GM21786 (cell line): Measurements from ENCODE around the gene MOCS1.

Experiments used
- ATAC-seq: cut with Tn5 transposase; IDR thresholded peaks from one replicate; pipeline ENCODE4 v1.9.1; 2021; ENCODE audit not compliant: unreplicated experiment

The MOCS1 gene

DNA sequence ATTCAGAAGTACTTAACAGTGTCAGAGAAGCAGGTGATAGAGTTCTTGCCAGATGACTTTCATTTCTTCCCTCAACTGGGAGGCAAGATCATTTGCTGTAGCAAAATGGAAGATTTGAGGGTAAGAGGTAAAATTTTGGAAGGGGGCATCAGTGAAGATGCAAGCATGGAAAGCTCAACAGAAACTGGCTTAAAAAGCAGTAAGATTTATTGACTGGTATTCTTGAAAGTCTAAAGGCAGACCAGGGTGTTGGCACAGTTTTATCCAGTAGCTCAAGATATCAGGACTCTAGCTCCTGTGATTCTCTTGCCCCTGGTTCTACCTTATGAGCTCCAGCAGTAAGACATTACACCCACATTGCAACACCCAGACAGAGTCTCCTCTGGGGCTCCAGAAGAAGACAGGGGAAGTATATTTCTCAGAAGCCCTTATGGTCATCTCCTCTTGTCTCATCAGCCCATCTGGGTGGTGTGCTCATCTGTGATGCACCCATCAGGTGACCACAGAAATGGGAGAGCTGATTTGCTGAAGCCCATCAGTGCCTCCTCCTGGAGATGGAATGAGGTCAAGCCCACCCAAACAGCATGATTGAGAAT lies 16.0 kb upstream of the MOCS1 start:
- no peak for ATAC-seq

DNA sequence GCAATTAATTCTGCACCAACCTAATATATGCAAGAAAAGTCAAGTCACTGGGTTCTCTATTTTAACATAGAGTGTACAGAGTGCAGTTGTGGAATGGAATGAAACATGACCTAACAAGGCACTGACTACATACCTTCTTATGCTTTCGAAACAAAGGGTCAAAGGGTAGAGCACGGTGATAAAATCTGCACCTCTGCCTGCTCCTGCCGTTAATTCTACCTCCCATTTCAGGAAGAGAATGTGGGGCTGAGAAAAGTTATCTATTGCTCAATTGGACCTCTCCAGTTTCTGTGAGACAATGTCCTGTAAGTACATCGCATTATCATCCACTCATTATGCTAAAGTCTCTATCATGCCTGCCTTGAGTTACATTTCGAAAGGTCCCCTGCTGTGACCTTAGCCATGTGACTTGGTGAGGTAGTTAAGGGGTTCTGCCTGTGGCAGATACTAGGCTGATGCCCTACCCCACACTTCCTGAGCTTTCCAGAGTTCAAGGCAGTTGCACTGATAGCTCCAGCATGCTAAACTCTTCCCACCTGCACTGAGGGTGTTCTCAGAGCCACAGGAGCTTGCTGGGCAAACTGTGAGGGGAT lies 14.0 kb upstream of the MOCS1 start:
- ATAC-seq, result no peak

- ATAC-seq, result no peak
Measured at GRCh38 chr6:39947611-39948068, 13.4 kb upstream of the MOCS1 start.

DNA sequence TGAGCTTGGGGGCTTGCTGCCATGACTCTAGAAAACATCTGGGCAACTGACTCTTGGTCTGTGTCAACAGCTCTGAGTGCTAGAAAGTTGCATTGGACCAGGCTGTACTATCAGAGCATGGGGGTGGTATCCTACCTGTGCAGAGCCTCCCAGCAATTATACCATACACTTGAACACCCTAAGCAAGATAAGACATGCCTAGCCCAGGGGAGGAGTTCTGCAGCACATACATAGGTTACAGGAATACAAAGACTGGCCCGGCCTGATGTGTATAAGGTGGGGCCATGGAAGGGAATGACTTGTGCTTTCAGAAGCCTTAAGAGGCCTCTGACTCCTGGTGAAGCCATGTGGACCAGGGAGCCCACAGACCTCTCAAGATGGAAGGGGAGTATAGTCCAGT lies 11.4 kb upstream of the MOCS1 start:
- no peak for ATAC-seq

- ATAC-seq, result no peak
Measured at GRCh38 chr6:39942903-39943580, 8.8 kb upstream of the MOCS1 start.

DNA sequence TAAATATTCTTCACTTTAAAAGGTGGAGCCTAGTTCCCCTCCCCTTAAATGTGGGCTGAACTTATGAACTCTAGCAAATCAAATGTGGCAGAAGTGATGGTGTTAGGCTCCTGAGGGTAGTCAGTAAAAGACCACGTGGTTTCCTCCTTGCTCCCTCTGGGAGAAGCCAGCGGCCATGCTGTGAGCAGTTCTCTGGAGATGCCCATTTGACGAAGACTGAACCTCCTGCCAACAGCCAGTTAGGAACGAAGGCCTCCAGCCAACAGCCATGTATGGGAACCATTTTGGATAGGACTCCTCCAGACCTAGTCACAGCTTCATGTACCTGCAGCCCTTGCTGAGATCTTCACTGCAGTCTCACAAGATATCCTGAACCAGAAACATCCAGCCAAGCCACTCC lies 7.6 kb upstream of the MOCS1 start:
- ATAC-seq, result no peak

DNA sequence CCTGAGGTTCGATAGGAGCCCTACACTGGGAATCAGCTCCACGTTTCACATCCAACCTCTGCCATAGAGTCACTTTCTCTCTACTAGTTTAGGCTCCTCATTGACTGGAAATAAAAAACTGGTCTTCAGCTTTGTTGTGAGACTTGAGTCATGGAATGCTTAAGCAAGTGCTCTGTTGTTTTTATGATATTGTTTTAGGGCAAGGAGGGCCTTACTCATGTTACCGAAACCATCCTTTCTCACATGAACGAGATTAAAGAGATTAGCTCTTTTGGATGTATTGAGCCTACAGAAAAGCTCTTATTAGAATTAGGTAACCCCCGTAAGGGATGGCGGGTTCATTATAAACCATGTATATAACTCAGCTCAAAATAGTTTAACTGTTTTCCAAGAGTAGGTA lies 6.9 kb upstream of the MOCS1 start:
- no peak for ATAC-seq

GRCh38 chr6:39938773-39939654 lies 4.8 kb upstream of the MOCS1 start:
- no peak for ATAC-seq

- ATAC-seq, result no peak
Measured at GRCh38 chr6:39937686-39938333, 3.5 kb upstream of the MOCS1 start.

DNA sequence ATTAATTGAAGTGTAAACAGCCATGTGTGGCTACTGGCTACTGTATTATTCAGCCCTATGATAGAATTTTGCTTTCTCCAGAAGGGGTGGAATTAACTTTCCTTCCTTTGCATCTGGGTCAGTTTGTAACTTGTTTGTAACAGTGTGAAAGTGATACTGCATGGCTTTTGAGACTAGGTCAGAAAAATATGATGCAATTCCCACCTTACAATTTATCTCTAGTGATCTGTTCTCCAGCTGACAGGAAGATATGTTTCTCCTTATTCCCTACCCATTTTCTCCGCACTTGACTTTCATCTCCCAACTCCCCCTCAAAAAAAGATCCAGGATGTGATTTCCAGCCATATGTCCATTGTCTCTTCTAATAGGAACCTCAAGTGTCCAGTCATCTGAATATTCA lies 2.6 kb upstream of the MOCS1 start:
- ATAC-seq, result no peak

GRCh38 chr6:39935241-39935640 lies 979 bp upstream of the MOCS1 start:
- ATAC-seq, result no peak

DNA sequence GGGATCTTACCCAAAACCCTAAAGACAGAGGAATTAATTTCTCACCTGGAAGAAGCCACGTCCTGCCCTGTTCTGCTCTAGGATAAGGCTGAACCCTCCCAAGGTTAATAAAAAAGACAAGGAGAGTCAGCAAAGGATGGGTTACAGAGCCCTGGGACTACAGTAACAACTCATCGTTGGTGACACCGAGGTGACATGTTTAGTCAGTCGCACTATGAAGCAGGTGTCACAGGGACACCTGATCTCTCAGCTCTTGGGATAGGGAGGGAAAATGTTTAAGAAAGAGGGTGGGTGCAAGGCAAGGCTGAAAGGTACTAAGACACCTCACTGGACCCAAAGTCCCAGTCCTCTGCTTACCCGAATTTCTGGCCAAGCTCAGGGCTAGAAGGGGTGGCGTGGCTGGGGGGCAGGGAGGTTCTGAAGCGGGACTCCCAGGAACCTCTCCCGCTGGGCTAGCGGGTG lies 562 bp downstream of the MOCS1 start:
- no peak for ATAC-seq

DNA sequence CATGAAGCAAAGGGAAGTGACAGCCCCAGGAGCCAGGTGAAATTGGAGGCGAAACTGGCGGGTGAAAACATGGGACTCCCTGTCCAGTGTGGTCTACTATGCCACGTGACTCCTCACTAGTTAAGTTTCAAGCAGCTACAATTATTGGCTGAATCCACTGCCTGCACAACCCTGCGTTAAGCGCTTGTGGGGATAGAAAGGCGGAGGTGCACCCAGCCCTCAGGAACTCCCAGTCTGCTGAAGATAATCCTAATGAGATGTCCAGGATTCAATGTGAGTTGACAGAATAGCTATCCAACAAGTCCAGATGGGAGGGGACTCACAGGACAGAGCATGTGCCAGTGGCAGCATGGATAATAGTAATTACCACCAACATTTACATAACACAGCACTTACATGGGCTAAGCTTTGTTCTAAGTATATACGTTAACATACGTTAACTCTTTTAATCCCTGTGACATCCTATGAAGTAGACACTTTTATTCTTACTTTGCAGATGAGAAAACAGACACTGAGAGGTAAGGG lies 1.8 kb downstream of the MOCS1 start:
- ATAC-seq, result no peak

- no peak for ATAC-seq
Measured at GRCh38 chr6:39931607-39932006, 2.7 kb downstream of the MOCS1 start.

GRCh38 chr6:39930540-39930939 lies 3.7 kb downstream of the MOCS1 start:
- ATAC-seq, result no peak

- ATAC-seq, result no peak
Measured at GRCh38 chr6:39929733-39930461, 4.4 kb downstream of the MOCS1 start.

DNA sequence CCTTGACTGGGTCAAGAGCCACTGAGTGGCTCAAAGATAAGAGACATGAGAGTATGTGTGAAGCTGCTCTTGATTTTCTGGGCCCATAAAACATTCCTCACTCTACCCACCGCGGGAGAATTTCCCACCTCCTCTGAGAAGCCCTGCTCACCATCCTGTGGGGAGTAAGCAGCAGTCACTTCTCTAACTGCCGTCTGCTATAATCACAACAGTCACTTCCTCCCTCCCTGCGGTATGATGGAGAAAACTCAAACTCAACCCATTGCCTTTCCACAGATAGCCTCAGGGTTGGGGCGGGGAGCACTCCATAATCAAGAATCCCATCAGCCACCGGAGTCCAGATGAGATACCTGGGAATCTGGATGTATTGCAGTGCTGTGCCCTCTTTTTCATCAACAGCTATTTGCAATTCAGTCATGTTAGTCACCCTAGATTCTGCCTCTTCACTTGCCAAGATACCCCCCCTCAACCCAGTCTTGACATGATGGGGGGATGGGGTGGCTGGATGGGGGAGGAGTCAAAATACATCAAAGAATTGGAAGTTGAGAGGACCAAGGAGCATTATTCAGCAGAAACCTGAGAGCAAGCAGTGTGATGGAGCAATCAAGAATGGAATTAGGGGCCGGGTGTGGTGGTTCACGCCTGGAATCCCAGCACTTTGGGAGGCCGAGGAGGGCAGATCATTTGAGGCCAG lies 5.1 kb downstream of the MOCS1 start:
- ATAC-seq, result no peak

DNA sequence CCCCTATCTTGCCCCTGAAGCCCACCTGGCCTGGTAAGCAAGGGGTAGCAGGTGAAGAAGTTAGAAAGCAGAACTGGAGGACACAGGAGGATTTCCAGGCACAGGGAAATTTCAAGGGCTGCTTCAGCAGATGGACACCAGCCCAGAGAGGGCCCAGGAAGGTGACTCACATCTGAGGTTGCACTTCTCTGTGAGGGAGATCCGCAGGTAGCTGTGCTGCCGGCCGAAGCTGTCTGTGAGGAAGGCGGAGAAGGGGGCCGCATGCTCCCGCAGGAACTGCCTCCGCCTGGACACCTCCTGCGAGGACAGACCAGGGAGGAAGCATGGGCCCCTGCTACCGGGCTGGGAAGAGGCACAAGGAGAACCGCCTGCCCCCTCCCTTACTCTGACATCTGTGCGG lies 7.1 kb downstream of the MOCS1 start:
- no peak for ATAC-seq

- no peak for ATAC-seq
Measured at GRCh38 chr6:39926668-39927067, 7.6 kb downstream of the MOCS1 start.

DNA sequence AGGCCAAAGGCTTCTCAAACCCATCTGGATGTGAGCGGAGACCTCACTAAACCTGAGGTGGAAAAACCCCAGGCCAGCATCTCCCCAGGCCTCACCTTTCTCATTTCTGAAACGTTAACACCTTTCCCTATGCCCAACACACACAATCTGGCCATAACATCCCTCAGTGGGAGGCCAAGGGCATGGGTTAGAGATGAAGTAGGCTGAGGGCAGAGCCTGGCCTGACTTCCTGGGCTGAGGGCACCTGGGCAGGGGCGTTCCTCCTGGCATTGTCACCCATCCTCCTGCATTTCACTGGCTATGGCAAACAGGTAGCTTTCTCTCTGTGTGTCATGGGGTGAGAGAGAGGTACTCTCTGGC lies 8.4 kb downstream of the MOCS1 start:
- ATAC-seq, result no peak
